Measurements from ENCODE around the gene CCDC158. TPM values are rescaled to one million over a fixed set of nuclear protein-coding genes. Genes with fewer than 3 reads are reported as not detected.

The CCDC158 gene
- total and polyA plus RNA-seq, 2 of the 4 experiments (the other 2 are of a cell fraction), result not detected

- ChIA-PET CTCF (no interaction called here), POLR2A (ENCODE audit: unreplicated experiment) (no interaction called here)
- 0 out of 2 replicates have a peak, but pooled peaks cover 3% of the 10 kb centered on the region for H3K27me3 ChIP-seq (ENCODE audit: control insufficient read depth, insufficient read depth, low read length)
- no peak overlapping the region for H3K4me2 ChIP-seq (ENCODE audit: low read depth, low read length)
- no peak overlapping the region for H2AFZ ChIP-seq (replicated peaks; ENCODE audit: low read length, poor library complexity)
- H2BK15ac ChIP-seq (ENCODE audit: low read depth, low read length), result no peak overlapping the region
- H4K5ac ChIP-seq (ENCODE audit: low read depth, low read length), result no peak overlapping the region
- no peak overlapping the region for H2BK120ac ChIP-seq (ENCODE audit: low read depth, low read length)
- no peak overlapping the region for H2BK20ac ChIP-seq (ENCODE audit: low read depth, low read length)
- no peak overlapping the region for H3K18ac ChIP-seq (ENCODE audit: low read depth, low read length)
- no TSS peak for BruUV-seq (replicated peaks)
- H3K14ac ChIP-seq (replicated peaks; ENCODE audit: low read depth, low read length), result no peak overlapping the region
- no peak overlapping the region for H2AK9ac ChIP-seq (replicated peaks; ENCODE audit: low read depth, low read length, poor library complexity)
- H3K56ac ChIP-seq (ENCODE audit: extremely low read depth, insufficient read depth, low read length), result no peak overlapping the region
- dilution Hi-C loops (cut with HindIII; ENCODE audit: low sequenced_read_pairs, unreplicated experiment), result no loop called here
- H2BK5ac ChIP-seq (ENCODE audit: low read depth, low read length, poor library complexity, severe bottlenecking), result no peak overlapping the region
- H3K36me3 ChIP-seq (ENCODE audit: control insufficient read depth, insufficient read depth, low read length), result no peaks in the 10 kb centered on the region
- H3K9me1 ChIP-seq (ENCODE audit: insufficient read depth, low read length), result no peaks in the 10 kb centered on the region
- no peaks in the 10 kb centered on the region for H4K20me1 ChIP-seq (ENCODE audit: insufficient read depth, low read length)
- no CpG with 5 or more reads among the region's 3 CpGs for WGBS, 2 experiments (ENCODE audit: extremely low coverage in 2 of 2, insufficient read length in 1 of 2)
- no peaks in the 10 kb centered on the region for H3K79me1 ChIP-seq (ENCODE audit: low read depth in 1 of 2, low read length in 2 of 2)
- in situ Hi-C loops (cut with MboI; ENCODE audit: low sequenced_read_pairs), result no loop called here
- no peak overlapping the region for H3K23ac ChIP-seq (ENCODE audit: low read depth, low read length)
- no peak for ATAC-seq (ENCODE audit: low read depth)
- intact Hi-C loops (cut with micrococcal nuclease), result no loop called here
- H4K8ac ChIP-seq (ENCODE audit: low read depth in 2 of 2, low read length in 2 of 2), result no peak overlapping the region
- no peak for DNase-seq
- TF ChIP-seq CEBPB (IDR thresholded peaks at IDR 0.05; ENCODE audit: low read depth, low read length) (no peak), ELK1 (IDR thresholded peaks at IDR 0.05; ENCODE audit: borderline replicate concordance, low read depth, low read length) (no peak), CTCF (conservative IDR thresholded peaks at IDR 0.05; ENCODE audit: low read depth, low read length) (no peak), MXI1 (IDR thresholded peaks at IDR 0.05; ENCODE audit: borderline replicate concordance, low read depth, low read length) (no peak), MAFK (IDR thresholded peaks at IDR 0.05; ENCODE audit: low read depth, low read length) (no peak), NFE2L2 (IDR thresholded peaks at IDR 0.05; ENCODE audit: low read depth, low read length) (no peak), MAZ (IDR thresholded peaks at IDR 0.05; ENCODE audit: borderline replicate concordance, low read depth, low read length) (no peak), BHLHE40 (IDR thresholded peaks at IDR 0.05; ENCODE audit: low read depth, low read length) (no peak), USF2 (IDR thresholded peaks at IDR 0.05; ENCODE audit: low read depth, low read length) (no peak), RCOR1 (IDR thresholded peaks at IDR 0.05; ENCODE audit: insufficient replicate concordance, low read length) (no peak), FOS (IDR thresholded peaks at IDR 0.05; ENCODE audit: low read depth, low read length) (no peak), SMC3 (IDR thresholded peaks at IDR 0.05; ENCODE audit: low read depth, low read length) (no peak), RFX5 (IDR thresholded peaks at IDR 0.05; ENCODE audit: low read depth, low read length) (no peak), CHD1 (IDR thresholded peaks at IDR 0.05; ENCODE audit: low read depth, low read length) (no peak), POLR2A (IDR thresholded peaks at IDR 0.05; ENCODE audit: low read depth, low read length) (no peak), RAD21 (IDR thresholded peaks at IDR 0.05; ENCODE audit: low read length) (no peak)
- H3K4me3 ChIP-seq (ENCODE audit: insufficient read depth, low read depth, low read length), result no peak overlapping the region
- no peaks in the 10 kb centered on the region for H3K4me1 ChIP-seq (ENCODE audit: control insufficient read depth, insufficient read depth, low read length)
- no peak overlapping the region for H3K27ac ChIP-seq (ENCODE audit: insufficient read depth, low read length)
- no peak overlapping the region for H3K9ac ChIP-seq (ENCODE audit: low read depth, low read length)
- no peak overlapping the region for H4K91ac ChIP-seq (ENCODE audit: insufficient read depth, low read depth, low read length)
- H2AK5ac ChIP-seq (ENCODE audit: low read depth, low read length), result no peak overlapping the region
- no peaks in the 10 kb centered on the region; the same call in 1 of the 2 replicates for H3K9me3 ChIP-seq (ENCODE audit: control insufficient read depth, insufficient read depth, low read length)
- no peak overlapping the region for H3K4ac ChIP-seq (ENCODE audit: low read depth, low read length)
These were observed 98.7 kb downstream of the CCDC158 start for GRCh38 chr4:76322236-76322635.
